Measurements from ENCODE around the gene SMCO2.

Gene SMCO2

DNA sequence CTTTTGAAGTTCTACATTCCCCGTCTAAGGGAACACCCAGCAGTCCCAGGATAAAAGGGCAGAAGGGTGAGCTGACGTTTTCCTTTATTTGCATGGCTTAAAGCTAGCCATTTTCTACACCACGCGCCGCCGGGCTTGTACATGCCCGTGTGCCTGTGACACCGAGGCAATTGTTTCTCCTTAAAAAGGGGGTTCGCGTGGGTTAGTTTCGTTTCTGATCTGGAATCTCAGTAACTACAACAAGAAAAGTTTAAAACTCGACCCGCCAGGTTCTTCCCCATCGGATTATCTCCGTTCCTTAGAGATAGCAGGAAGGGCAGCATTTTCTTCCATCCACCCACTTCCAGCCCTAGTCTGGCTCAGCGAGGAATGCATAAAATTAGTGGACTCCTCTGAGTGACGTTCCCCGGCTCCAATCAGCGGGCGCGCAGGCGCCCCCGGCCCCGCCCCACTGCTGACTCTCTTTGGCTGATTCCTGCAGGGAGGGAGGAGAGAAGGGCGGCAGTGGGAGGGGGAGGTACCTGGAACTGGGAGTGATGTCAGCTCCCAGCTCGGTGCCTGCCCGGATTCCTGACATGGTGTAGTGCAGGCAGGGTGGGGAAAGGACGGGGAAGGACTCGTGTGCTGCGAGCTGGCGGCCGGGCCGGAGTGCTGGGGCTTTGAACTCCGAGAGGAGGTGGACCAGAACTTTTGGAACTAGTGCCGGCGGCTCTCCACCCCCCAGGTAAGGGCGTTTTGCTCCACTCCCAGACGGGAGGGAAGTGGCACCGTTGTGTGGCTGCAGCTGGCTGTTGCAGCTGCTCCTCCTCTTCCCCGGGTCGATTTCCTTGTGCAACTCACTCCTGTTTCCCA is 77.3 kb downstream of the SMCO2 start, which contains the start of gene PPFIBP1 (continued):
- peak; percentile 70; the same call in 1 of the 2 replicates for TF ChIP-seq ZNF2 (tag by site-specific recombination; IDR thresholded peaks at IDR 0.05)
- TF ChIP-seq SCRT2 (tag by site-specific recombination; IDR thresholded peaks at IDR 0.05) = peak; percentile 39
- TF ChIP-seq, protein P1, sequence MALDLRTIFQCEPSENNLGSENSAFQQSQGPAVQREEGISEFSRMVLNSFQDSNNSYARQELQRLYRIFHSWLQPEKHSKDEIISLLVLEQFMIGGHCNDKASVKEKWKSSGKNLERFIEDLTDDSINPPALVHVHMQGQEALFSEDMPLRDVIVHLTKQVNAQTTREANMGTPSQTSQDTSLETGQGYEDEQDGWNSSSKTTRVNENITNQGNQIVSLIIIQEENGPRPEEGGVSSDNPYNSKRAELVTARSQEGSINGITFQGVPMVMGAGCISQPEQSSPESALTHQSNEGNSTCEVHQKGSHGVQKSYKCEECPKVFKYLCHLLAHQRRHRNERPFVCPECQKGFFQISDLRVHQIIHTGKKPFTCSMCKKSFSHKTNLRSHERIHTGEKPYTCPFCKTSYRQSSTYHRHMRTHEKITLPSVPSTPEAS (tag by site-specific recombination; IDR thresholded peaks at IDR 0.05) = 0 out of 2 replicates have a peak, but pooled peaks have one; percentile 24
- no peak for TF ChIP-seq HOXC10 (CRISPR knock-in tag; IDR thresholded peaks at IDR 0.05)
- peak; percentile 44 for TF ChIP-seq ZXDB (tag by site-specific recombination; IDR thresholded peaks at IDR 0.05)
- no peak for TF ChIP-seq SETDB1 (IDR thresholded peaks at IDR 0.05; ENCODE audit: insufficient read length, low read length)
- TF ChIP-seq HOXD13 (CRISPR knock-in tag; IDR thresholded peaks at IDR 0.05; ENCODE audit: borderline replicate concordance) = no peak
- TF ChIP-seq ZFP37 (tag by site-specific recombination; IDR thresholded peaks at IDR 0.05) = 0 out of 2 replicates have a peak, but pooled peaks have one; percentile 17
- TF ChIP-seq ZNF274 (IDR thresholded peaks at IDR 0.05; ENCODE audit: low read length) = no peak
- TF ChIP-seq ZNF274 (tag by site-specific recombination; IDR thresholded peaks at IDR 0.05; ENCODE audit: borderline replicate concordance) = no peak
- TF ChIP-seq SP3 (tag by site-specific recombination; IDR thresholded peaks at IDR 0.05) = peak; percentile 96
- no peak for TF ChIP-seq ZNF621 (tag by site-specific recombination; IDR thresholded peaks at IDR 0.05)
- TF ChIP-seq, protein P2, sequence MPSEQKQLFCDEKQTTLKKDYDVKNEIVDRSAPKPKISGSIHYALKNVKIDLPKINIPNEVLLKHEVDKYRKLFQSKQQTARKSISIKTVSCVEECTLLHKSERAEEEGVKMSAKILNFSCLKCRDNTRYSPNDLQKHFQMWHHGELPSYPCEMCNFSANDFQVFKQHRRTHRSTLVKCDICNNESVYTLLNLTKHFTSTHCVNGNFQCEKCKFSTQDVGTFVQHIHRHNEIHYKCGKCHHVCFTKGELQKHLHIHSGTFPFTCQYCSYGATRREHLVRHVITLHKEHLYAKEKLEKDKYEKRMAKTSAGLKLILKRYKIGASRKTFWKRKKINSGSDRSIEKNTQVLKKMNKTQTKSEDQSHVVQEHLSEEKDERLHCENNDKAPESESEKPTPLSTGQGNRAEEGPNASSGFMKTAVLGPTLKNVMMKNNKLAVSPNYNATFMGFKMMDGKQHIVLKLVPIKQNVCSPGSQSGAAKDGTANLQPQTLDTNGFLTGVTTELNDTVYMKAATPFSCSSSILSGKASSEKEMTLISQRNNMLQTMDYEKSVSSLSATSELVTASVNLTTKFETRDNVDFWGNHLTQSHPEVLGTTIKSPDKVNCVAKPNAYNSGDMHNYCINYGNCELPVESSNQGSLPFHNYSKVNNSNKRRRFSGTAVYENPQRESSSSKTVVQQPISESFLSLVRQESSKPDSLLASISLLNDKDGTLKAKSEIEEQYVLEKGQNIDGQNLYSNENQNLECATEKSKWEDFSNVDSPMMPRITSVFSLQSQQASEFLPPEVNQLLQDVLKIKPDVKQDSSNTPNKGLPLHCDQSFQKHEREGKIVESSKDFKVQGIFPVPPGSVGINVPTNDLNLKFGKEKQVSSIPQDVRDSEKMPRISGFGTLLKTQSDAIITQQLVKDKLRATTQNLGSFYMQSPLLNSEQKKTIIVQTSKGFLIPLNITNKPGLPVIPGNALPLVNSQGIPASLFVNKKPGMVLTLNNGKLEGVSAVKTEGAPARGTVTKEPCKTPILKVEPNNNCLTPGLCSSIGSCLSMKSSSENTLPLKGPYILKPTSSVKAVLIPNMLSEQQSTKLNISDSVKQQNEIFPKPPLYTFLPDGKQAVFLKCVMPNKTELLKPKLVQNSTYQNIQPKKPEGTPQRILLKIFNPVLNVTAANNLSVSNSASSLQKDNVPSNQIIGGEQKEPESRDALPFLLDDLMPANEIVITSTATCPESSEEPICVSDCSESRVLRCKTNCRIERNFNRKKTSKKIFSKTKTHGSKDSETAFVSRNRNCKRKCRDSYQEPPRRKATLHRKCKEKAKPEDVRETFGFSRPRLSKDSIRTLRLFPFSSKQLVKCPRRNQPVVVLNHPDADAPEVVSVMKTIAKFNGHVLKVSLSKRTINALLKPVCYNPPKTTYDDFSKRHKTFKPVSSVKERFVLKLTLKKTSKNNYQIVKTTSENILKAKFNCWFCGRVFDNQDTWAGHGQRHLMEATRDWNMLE (tag by site-specific recombination; conservative IDR thresholded peaks at IDR 0.05; ENCODE audit: low read depth) = no peak
- peak; percentile 93 for TF ChIP-seq ZEB2 (tag by site-specific recombination; IDR thresholded peaks at IDR 0.05)
- TF ChIP-seq, protein P3, sequence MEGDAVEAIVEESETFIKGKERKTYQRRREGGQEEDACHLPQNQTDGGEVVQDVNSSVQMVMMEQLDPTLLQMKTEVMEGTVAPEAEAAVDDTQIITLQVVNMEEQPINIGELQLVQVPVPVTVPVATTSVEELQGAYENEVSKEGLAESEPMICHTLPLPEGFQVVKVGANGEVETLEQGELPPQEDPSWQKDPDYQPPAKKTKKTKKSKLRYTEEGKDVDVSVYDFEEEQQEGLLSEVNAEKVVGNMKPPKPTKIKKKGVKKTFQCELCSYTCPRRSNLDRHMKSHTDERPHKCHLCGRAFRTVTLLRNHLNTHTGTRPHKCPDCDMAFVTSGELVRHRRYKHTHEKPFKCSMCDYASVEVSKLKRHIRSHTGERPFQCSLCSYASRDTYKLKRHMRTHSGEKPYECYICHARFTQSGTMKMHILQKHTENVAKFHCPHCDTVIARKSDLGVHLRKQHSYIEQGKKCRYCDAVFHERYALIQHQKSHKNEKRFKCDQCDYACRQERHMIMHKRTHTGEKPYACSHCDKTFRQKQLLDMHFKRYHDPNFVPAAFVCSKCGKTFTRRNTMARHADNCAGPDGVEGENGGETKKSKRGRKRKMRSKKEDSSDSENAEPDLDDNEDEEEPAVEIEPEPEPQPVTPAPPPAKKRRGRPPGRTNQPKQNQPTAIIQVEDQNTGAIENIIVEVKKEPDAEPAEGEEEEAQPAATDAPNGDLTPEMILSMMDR (tag by site-specific recombination; IDR thresholded peaks at IDR 0.05) = peak; percentile 79
- TF ChIP-seq ZNF623 (tag by site-specific recombination; IDR thresholded peaks at IDR 0.05) = no peak
- no peak for TF ChIP-seq ZNF311 (tag by site-specific recombination; IDR thresholded peaks at IDR 0.05; ENCODE audit: borderline replicate concordance)
- TF ChIP-seq MEIS1 (CRISPR knock-in tag; IDR thresholded peaks at IDR 0.05; ENCODE audit: borderline replicate concordance) = no peak
- peak; percentile 88 for TF ChIP-seq PATZ1 (tag by site-specific recombination; IDR thresholded peaks at IDR 0.05)
- no peak for TF ChIP-seq ZNF184 (tag by site-specific recombination; IDR thresholded peaks at IDR 0.05)
- TF ChIP-seq ZNF677 (tag by site-specific recombination; IDR thresholded peaks at IDR 0.05) = no peak
- no peak for TF ChIP-seq ZNF138 (tag by site-specific recombination; IDR thresholded peaks at IDR 0.05; ENCODE audit: borderline replicate concordance)
- TF ChIP-seq ZNF585B (tag by site-specific recombination; IDR thresholded peaks at IDR 0.05) = no peak
- TF ChIP-seq ZBTB21 (tag by site-specific recombination; IDR thresholded peaks at IDR 0.05) = 0 out of 2 replicates have a peak, but pooled peaks have one; percentile 23
- TF ChIP-seq IKZF3 (tag by site-specific recombination; IDR thresholded peaks at IDR 0.05) = peak; percentile 96
- no peak for TF ChIP-seq ZNF768 (tag by site-specific recombination; IDR thresholded peaks at IDR 0.05)
- no peak for TF ChIP-seq HOXA7 (CRISPR knock-in tag; IDR thresholded peaks at IDR 0.05; ENCODE audit: borderline replicate concordance)
- TF ChIP-seq, protein P4, sequence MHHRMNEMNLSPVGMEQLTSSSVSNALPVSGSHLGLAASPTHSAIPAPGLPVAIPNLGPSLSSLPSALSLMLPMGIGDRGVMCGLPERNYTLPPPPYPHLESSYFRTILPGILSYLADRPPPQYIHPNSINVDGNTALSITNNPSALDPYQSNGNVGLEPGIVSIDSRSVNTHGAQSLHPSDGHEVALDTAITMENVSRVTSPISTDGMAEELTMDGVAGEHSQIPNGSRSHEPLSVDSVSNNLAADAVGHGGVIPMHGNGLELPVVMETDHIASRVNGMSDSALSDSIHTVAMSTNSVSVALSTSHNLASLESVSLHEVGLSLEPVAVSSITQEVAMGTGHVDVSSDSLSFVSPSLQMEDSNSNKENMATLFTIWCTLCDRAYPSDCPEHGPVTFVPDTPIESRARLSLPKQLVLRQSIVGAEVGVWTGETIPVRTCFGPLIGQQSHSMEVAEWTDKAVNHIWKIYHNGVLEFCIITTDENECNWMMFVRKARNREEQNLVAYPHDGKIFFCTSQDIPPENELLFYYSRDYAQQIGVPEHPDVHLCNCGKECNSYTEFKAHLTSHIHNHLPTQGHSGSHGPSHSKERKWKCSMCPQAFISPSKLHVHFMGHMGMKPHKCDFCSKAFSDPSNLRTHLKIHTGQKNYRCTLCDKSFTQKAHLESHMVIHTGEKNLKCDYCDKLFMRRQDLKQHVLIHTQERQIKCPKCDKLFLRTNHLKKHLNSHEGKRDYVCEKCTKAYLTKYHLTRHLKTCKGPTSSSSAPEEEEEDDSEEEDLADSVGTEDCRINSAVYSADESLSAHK (tag by site-specific recombination; IDR thresholded peaks at IDR 0.05) = peak; percentile 14; the same call in 1 of the 2 replicates

Measured in HEK293 (cell line).